Small intestine (tissue), 7 donors: ENCODE data around the gene RUFY1. TPM values are rescaled to one million over a fixed set of nuclear protein-coding genes. Genes with fewer than 3 reads are reported as not detected.
"Not testable (repeated sequence)": the region's sequence is repeated elsewhere in the genome, so short reads cannot be mapped to it uniquely, and the experiment has no call there.

Experiments used
- DNase-seq, 2 donors: peaks; one replicate each; pipeline versions ENCODE4 v3.0.0 to v3.0.0-alpha.2; 2013
- FAIRE-seq: peaks from 2 replicates; lab custom pipeline; 2012; peaks lifted over from hg19 to GRCh38; lab: Jason Lieb, UNC
- H3K27ac ChIP-seq, 3 donors: one replicate each; pipeline ENCODE4 v1.5.1; 2013; ENCODE audit warnings: low read length in 2 of 3, mild to moderate bottlenecking in 2 of 3, control low read depth in 1 of 3, inconsistent platforms in 1 of 3, low read depth in 1 of 3, moderate library complexity in 1 of 3
- H3K27me3 ChIP-seq, 3 donors: one replicate each; pipeline ENCODE4 v1.6.1; 2013; ENCODE audit warnings: low read length in 3 of 3, inconsistent platforms in 1 of 3; ENCODE audit not compliant: control insufficient read depth in 3 of 3, insufficient read depth in 3 of 3
- H3K36me3 ChIP-seq, 3 donors: one replicate each; pipeline ENCODE4 v1.6.1; 2013; ENCODE audit warnings: low read length in 3 of 3, inconsistent platforms in 1 of 3, low read depth in 1 of 3, mild to moderate bottlenecking in 1 of 3, moderate library complexity in 1 of 3; ENCODE audit not compliant: control insufficient read depth in 3 of 3, insufficient read depth in 2 of 3
- H3K4me1 ChIP-seq, 3 donors: one replicate each; pipeline ENCODE4 v1.6.1; 2013; ENCODE audit warnings: low read length in 2 of 3, inconsistent platforms in 1 of 3, low read depth in 1 of 3, mild to moderate bottlenecking in 1 of 3, moderate library complexity in 1 of 3; ENCODE audit not compliant: control insufficient read depth in 3 of 3, insufficient read depth in 2 of 3
- H3K4me3 ChIP-seq, 3 donors: one replicate each; pipeline ENCODE4 v1.5.1; 2013; ENCODE audit warnings: low read length in 3 of 3, control low read depth in 1 of 3, inconsistent platforms in 1 of 3, low read depth in 1 of 3, mild to moderate bottlenecking in 1 of 3, moderate library complexity in 1 of 3
- H3K9me3 ChIP-seq, 2 donors: one replicate each; pipeline ENCODE4 v1.6.1; 2013; ENCODE audit warnings: low read depth in 1 of 2, low read length in 1 of 2; ENCODE audit not compliant: control insufficient read depth in 2 of 2, insufficient read depth in 1 of 2
- WGBS, 3 donors: extraction: QIAGEN DNeasy Blood & Tissue Kit; methylation state at CpG; one replicate each; pipeline ENCODE4 v1.1.7; 2013; 5-methylcytosine and 5-hydroxymethylcytosine counted together
- polyA plus RNA-seq, 4 donors: library from polyadenylated mRNA; stranded (reverse) in 3 of 4; unstranded in 1 of 4; fragments of 200-250 nt in 3 of 4; fragments of 120-200 nt in 1 of 4; gene quantifications; one replicate each; pipeline versions ENCODE4 v1.2.1 to v1.2.3, GENCODE V29; 2013
- donor health status: healthy with polysubstance abuse.
- donor health status: control.
- donor health status: control.
- donor health status: Bipolar disorder and iron deficiency.
- donor health status: healthy.

The RUFY1 gene
- polyA plus RNA-seq, 4 donors: 28.8 to 43.4 (median 33.2) TPM

DNA sequence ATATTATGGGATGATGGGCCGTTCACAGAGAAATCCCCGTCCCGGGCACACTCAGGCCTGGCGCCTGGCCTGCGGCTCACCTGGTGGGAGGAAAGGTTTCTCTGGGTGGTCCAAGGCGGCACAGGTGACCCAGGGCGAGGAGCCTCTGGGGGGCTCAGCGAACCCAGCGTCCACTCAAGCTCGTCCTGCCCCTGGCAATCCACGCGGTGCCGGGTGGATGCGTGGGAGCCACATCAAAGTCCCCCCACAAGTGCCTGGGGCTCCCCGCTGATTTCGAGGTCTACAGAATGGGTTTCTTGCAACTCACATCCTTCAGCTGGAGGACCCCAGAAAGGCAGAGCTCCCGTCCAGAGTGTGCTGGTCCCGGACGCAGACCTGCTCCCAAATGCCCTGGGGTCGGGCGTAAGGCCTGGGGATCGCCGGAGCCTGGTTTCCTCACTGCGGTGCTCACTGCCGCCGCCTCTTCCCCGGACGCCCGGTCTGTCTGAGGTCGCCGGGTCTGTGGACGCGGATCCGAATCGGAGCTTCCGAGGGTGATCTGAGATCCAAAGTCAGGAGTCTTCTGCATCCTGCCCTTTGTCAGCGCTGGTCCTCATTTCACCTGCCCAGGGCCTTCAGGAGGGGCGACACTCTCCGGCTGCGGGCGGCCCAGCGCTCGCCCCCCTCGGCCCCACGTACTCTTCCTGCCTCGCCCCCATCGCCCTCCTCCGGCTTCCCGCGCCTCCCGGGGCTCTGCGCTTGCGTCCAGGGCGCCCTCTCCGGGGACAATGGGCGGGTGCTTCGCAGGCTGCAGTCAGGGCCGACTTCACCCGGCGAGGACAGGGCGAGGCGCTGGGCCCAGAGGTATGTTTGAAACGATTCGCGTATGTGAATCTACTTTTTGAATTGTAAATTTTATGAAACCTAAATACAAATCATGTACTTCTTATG is 20.0 kb upstream of the RUFY1 start:
- H3K36me3 ChIP-seq: no peaks in the 10 kb centered on the region
- peak overlapping the region; percentile 40 to 57 (median 41) for H3K4me3 ChIP-seq
- DNase-seq: peak; percentile 40 to 65
- WGBS, 3 donors: 21 to 35% (median 32%) methylated on average over 64 to 65 of the region's 65 CpGs
- H3K27ac ChIP-seq: peak overlapping the region in 2 of 3 donors; percentile 27 to 74
- no peaks in the 10 kb centered on the region for H3K27me3 ChIP-seq
- no peak for FAIRE-seq
- H3K4me1 ChIP-seq: no peaks in the 10 kb centered on the region
- H3K9me3 ChIP-seq: no peaks in the 10 kb centered on the region

DNA sequence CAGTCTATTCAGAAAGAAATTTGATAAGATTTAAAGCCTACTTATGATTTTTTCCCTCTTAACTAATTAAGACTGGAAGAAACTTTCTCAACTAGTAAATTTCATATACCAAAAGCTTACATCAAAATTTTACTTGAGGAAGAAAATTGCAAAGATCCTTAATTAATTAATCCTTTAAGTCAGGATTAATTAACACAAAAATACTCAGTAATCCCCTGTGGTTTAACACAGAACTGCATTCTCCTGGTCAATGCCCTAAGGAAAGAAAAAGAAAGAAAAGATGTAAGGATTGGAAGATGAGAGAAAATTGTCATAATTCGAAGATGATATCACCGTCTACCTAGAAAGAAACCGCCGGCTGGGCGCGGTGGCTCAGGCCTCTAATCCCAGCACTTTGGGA is 17.3 kb upstream of the RUFY1 start:
- Histone ChIP-seq H3K4me3 (no peak overlapping the region), H3K27me3 (no peaks in the 10 kb centered on the region), H3K9me3 (no peaks in the 10 kb centered on the region), H3K27ac (no peak overlapping the region), H3K4me1 (no peaks in the 10 kb centered on the region), H3K36me3 (no peaks in the 10 kb centered on the region)
- DNase-seq: no peak
- 83 to 98% (median 90%) methylated on average over 6 of the region's 6 CpGs for WGBS, 3 donors
- no peak for FAIRE-seq

DNA sequence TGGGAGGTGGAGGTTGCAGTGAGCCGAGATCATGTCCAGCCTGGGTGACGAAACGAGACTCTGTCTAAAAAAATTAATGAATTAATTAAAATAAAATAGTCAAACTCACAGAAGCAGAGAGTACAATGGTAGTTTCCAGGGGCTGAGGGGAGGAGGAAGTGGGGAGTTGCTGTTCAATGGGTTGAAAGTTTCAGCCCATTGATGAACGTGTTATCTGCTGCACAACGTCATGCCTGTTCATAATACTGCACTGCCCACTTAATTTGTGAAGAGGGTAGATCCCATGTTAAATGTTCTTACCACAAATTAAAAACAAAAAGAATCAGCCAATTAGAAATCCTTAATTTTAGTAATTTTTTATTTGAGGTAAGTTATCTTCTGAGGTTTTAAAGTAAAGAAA is 16.4 kb upstream of the RUFY1 start:
- no peak overlapping the region for H3K4me3 ChIP-seq
- H3K4me1 ChIP-seq: no peaks in the 10 kb centered on the region
- 91 to 92% (median 92%) methylated on average over 5 of the region's 5 CpGs for WGBS, 3 donors
- no peaks in the 10 kb centered on the region for H3K9me3 ChIP-seq
- no peak for FAIRE-seq
- no peaks in the 10 kb centered on the region for H3K27me3 ChIP-seq
- no peak for DNase-seq
- H3K36me3 ChIP-seq: no peaks in the 10 kb centered on the region
- no peak overlapping the region for H3K27ac ChIP-seq

DNA sequence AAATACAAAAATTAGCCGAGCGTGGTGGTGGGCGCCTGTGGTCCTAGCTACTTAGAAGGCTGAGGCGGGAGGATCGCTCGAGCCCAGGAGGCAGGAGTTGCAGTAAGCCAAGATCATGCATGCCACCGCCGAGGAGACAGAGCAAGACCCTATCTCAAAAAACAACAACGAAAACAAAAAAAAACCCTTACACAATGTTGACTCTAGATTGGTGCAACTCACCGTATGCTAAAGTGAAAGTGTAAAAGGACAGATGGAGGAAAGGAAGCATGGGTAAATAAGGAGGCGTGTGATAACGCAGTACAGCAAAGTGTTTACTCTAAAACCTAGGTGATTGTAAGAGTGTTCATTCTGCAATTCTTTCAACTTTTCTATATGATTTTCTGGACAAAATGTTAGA is 15.9 kb upstream of the RUFY1 start:
- H3K4me1 ChIP-seq: no peaks in the 10 kb centered on the region
- WGBS, 3 donors: 62 to 74% (median 73%) methylated on average over 12 of the region's 12 CpGs
- no peak overlapping the region for H3K27ac ChIP-seq
- H3K36me3 ChIP-seq: no peaks in the 10 kb centered on the region
- no peaks in the 10 kb centered on the region for H3K9me3 ChIP-seq
- FAIRE-seq: no peak
- no peaks in the 10 kb centered on the region for H3K27me3 ChIP-seq
- H3K4me3 ChIP-seq: no peak overlapping the region
- no peak for DNase-seq

DNA sequence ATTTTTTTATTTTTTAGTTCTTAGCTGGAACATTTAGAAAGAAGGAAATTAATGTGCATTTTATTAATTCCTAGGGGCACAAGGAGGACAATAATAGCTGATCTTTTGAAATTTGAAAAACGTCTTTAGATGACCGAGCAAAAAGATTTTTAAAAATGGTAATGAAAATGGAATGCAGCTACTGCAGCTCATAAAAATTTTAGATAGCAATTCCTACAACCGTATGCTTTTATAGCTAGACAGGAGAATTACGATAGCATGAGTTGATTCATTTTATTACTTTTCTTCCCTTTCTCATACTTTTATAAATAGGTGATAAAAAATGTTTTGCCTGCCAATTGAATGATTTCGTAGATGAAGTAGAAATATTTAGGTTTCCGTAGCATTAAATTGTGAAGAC is 13.7 kb upstream of the RUFY1 start:
- H3K9me3 ChIP-seq: no peaks in the 10 kb centered on the region
- DNase-seq (no peak), FAIRE-seq (no peak)
- H3K36me3 ChIP-seq: no peaks in the 10 kb centered on the region
- 61 to 88% (median 75%) methylated on average over 6 of the region's 6 CpGs for WGBS, 3 donors
- H3K4me1 ChIP-seq: no peaks in the 10 kb centered on the region
- no peak overlapping the region for H3K4me3 ChIP-seq
- H3K27ac ChIP-seq: no peak overlapping the region
- H3K27me3 ChIP-seq: no peaks in the 10 kb centered on the region

DNA sequence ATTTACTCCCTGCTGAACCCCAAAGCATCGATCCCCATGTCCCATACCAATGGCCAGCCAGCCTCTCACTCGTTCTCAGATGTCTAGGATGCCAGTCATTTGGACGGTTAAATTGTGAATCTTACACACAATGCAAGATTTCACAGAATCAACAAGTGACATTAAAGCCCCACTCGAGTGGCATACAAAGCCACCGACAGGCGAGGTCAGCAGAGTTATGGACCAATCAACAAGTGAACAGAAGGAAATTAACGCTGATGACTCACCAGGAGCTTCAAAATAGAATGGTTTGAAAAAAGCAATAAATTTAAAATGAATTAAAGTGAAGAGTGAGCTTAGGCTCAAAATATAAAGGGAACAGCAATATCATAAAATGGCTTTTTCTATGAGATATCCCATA is 8.2 kb upstream of the RUFY1 start:
- no peak for FAIRE-seq
- 82 to 90% (median 88%) methylated on average over 7 of the region's 7 CpGs for WGBS, 3 donors
- Histone ChIP-seq H3K4me3 (no peak overlapping the region), H3K27me3 (no peaks in the 10 kb centered on the region), H3K9me3 (no peaks in the 10 kb centered on the region), H3K36me3 (no peaks in the 10 kb centered on the region), H3K27ac (no peak overlapping the region), H3K4me1 (no peaks in the 10 kb centered on the region)
- no peak for DNase-seq

DNA sequence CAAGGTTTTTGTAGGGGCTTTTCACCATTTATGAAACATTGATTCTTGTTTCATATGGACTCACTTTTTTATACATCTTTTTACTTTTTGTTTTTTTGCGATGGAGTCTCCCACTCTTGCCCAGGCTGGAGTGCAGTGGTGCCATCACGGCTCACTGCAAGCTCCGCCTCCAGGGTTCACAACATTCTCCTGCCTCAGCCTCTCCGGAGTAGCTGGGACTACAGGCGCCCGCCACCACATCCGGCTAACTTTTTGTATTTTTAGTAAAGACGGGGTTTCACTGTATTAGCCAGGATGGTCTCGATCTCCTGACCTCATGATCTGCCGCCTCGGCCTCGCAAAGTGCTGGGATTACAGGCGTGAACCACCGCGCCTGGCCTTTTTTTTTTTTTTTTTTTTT is 7.1 kb upstream of the RUFY1 start:
- not testable (repeated sequence) for H3K4me3 ChIP-seq, H3K9me3 ChIP-seq, H3K27me3 ChIP-seq, H3K36me3 ChIP-seq, H3K4me1 ChIP-seq, FAIRE-seq, DNase-seq, H3K27ac ChIP-seq
- 88 to 93% (median 89%) methylated on average over 12 to 15 of the region's 15 CpGs for WGBS, 3 donors

DNA sequence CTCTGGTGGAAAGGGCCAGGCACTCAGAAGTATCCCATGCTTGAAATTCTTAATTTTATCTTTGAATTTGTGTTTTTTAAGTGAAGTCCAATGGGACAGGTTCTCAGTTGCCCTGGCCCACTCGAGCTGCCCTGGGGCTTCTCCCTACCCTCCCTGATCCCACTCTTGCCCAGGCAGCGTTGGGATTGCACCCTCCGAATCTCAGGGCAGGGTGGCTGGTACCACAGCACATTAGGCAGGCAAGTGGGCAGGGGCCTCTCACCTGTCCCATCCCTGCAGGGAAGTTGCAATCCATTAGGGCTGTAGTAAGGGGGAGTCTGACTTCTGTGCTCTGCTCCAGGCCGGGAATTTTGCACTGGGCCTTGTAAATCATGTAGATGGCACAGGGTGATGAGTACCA is 2.7 kb downstream of the RUFY1 start:
- no peak overlapping the region for H3K27ac ChIP-seq
- H3K4me3 ChIP-seq: no peak overlapping the region
- no peaks in the 10 kb centered on the region for H3K27me3 ChIP-seq
- FAIRE-seq (no peak), DNase-seq (no peak)
- peaks cover 0 to 20% (median 0%) of the 10 kb centered on the region in 3 donors for H3K36me3 ChIP-seq
- 81 to 91% (median 86%) methylated on average over 4 of the region's 4 CpGs for WGBS, 3 donors
- H3K4me1 ChIP-seq: peaks cover 2 to 10% (median 10%) of the 10 kb centered on the region in 3 donors
- H3K9me3 ChIP-seq: no peaks in the 10 kb centered on the region
